Fibroblast of lung (primary cell): ENCODE measurements around the gene PTPRU. TPM values are rescaled to one million over a fixed set of nuclear protein-coding genes. Genes with fewer than 3 reads are reported as not detected.

Source experiments
- DNase-seq, 2 donors: peaks; one replicate each; pipeline versions ENCODE4 v3.0.0 to v3.0.0-alpha.2; 2010; ENCODE audit warnings: low read depth in 2 of 2
- H2AFZ ChIP-seq: 2 replicates; pipeline ENCODE4 v1.5.1; 2012; ENCODE audit warnings: low read length, control low read depth, inconsistent platforms
- H3K27ac ChIP-seq: 2 replicates; pipeline ENCODE4 v1.5.1; 2011; ENCODE audit warnings: low read length, control low read depth; ENCODE audit not compliant: insufficient read depth
- H3K27me3 ChIP-seq: 2 replicates; pipeline ENCODE4 v1.5.1; 2011; ENCODE audit warnings: mild to moderate bottlenecking, low read length; ENCODE audit not compliant: control insufficient read depth, insufficient read depth
- H3K36me3 ChIP-seq: 2 replicates; pipeline ENCODE4 v1.5.1; 2011; ENCODE audit warnings: low read length; ENCODE audit not compliant: control insufficient read depth, insufficient read depth
- H3K4me1 ChIP-seq: 2 replicates; pipeline ENCODE4 v1.5.1; 2011; ENCODE audit warnings: low read length; ENCODE audit not compliant: control insufficient read depth, insufficient read depth; ENCODE audit errors: extremely low read depth
- H3K4me2 ChIP-seq: 2 replicates; pipeline ENCODE4 v1.5.1; 2011; ENCODE audit warnings: low read length, control low read depth; ENCODE audit not compliant: insufficient read depth; ENCODE audit errors: extremely low read depth
- H3K4me3 ChIP-seq, 4 experiments: fragments of 200-600 bp in 1 of 4; sonication (generic) in 1 of 4; replicated peaks in 1 of 4; 2 replicates each; pipeline ENCODE4 v1.5.1; 2011 to 2016; ENCODE audit warnings: low read length in 4 of 4, low read depth in 3 of 4, mild to moderate bottlenecking in 3 of 4, control low read depth in 2 of 4, inconsistent platforms in 1 of 4, mixed read lengths in 1 of 4; ENCODE audit not compliant: insufficient read depth in 1 of 4; ENCODE audit errors: control extremely low read depth in 1 of 4
- H3K79me2 ChIP-seq: 2 replicates; pipeline ENCODE4 v1.5.1; 2012; ENCODE audit warnings: mild to moderate bottlenecking, low read length, inconsistent platforms; ENCODE audit not compliant: control insufficient read depth, insufficient read depth
- H3K9ac ChIP-seq: 2 replicates; pipeline ENCODE4 v1.5.1; 2011; ENCODE audit warnings: mild to moderate bottlenecking, low read length, control low read depth; ENCODE audit not compliant: insufficient read depth
- H3K9me3 ChIP-seq: 2 replicates; pipeline ENCODE4 v1.5.1; 2012; ENCODE audit warnings: low read depth, low read length; ENCODE audit not compliant: control insufficient read depth, insufficient read depth
- H4K20me1 ChIP-seq: 2 replicates; pipeline ENCODE4 v1.5.1; 2011; ENCODE audit warnings: low read length; ENCODE audit not compliant: control insufficient read depth, insufficient read depth; ENCODE audit errors: extremely low read depth
- EZH2 ChIP-seq: IDR thresholded peaks from 2 replicates; pipeline ENCODE4 v1.5.1; 2012; ENCODE audit warnings: low read length, control low read depth, mild to moderate bottlenecking; ENCODE audit errors: missing control alignments
- polyA plus RNA-seq, 2 donors: library from polyadenylated mRNA; depleted of rRNA in 1 of 2; stranded (reverse) in 1 of 2; unstranded in 1 of 2; fragments of >200 nt; gene quantifications; 2 replicates each; pipeline ENCODE4 v1.2.1, GENCODE V29; 2011 to 2012; ENCODE audit warnings: missing spikeins in 1 of 2
- total RNA-seq: library from RNA; depleted of rRNA; stranded (reverse); fragments of >200 nt; gene quantifications from 2 replicates; pipeline ENCODE4 v1.2.1, GENCODE V29; 2014
- TF ChIP-seq, protein P1 (sequence below), 2 donors: IDR thresholded peaks in 1 of 2; conservative IDR thresholded peaks in 1 of 2; 1 replicate in 1 of 2; 2 replicates in 1 of 2; pipeline ENCODE4 v1.5.1; 2011 to 2012; ENCODE audit warnings: low read length in 2 of 2, control low read depth in 1 of 2, inconsistent platforms in 1 of 2, low read depth in 1 of 2, mild to moderate bottlenecking in 1 of 2

The PTPRU gene
- total and polyA plus RNA-seq, 2 donors (not counting 1 experiment from before 2014, with no cell fraction given), result 1.4 to 25.8 TPM

DNA sequence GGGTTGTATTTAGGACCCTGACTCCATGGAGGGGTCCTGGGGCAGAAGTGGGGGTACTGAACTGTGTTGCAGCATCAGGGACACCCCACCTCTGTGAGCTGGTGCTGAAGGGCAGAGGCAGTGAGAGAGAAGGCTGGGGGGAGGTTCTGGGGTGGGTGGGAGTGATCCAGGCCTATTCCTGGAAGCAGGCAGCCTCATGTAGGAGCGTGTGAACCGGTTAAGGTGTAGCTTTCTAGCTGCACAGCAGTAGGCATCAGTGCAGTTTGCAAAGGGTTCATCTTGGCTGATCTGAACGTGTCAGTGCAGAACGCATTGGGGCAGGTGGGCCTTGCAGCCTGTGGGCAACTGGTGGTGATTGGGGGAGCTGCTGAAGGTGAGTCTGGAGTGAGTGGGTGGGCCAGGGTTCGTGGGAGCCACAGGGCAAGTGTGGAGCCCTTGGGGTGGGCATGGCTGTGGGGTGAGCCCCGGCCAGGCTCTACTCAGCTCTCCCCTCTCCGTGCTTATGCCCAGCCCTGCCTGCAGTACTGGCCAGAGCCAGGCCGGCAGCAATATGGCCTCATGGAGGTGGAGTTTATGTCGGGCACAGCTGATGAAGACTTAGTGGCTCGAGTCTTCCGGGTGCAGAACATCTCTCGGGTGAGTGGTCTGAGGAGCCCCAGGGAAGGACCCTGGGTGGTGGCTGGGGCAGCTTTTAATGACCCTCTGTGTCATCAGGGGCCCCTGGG lies 86.7 kb downstream of the PTPRU start:
- Histone ChIP-seq H2AFZ (no peak overlapping the region), H3K9me3 (no peaks in the 10 kb centered on the region), H3K9ac (no peak overlapping the region), H4K20me1 (no peaks in the 10 kb centered on the region), H3K36me3 (no peaks in the 10 kb centered on the region), H3K4me1 (no peaks in the 10 kb centered on the region), H3K27ac (no peak overlapping the region), H3K4me2 (no peak overlapping the region), H3K27me3 (no peaks in the 10 kb centered on the region), H3K79me2 (no peaks in the 10 kb centered on the region), H3K4me3 (no peak overlapping the region)
- TF ChIP-seq EZH2, result no peak
- TF ChIP-seq, protein P1, sequence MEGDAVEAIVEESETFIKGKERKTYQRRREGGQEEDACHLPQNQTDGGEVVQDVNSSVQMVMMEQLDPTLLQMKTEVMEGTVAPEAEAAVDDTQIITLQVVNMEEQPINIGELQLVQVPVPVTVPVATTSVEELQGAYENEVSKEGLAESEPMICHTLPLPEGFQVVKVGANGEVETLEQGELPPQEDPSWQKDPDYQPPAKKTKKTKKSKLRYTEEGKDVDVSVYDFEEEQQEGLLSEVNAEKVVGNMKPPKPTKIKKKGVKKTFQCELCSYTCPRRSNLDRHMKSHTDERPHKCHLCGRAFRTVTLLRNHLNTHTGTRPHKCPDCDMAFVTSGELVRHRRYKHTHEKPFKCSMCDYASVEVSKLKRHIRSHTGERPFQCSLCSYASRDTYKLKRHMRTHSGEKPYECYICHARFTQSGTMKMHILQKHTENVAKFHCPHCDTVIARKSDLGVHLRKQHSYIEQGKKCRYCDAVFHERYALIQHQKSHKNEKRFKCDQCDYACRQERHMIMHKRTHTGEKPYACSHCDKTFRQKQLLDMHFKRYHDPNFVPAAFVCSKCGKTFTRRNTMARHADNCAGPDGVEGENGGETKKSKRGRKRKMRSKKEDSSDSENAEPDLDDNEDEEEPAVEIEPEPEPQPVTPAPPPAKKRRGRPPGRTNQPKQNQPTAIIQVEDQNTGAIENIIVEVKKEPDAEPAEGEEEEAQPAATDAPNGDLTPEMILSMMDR (conservative IDR thresholded peaks at IDR 0.05 in 1 of 2, IDR thresholded peaks at IDR 0.05 in 1 of 2; ENCODE audit: low read depth in 1 of 2, low read length in 2 of 2), result no peak
- no peak for DNase-seq

DNA sequence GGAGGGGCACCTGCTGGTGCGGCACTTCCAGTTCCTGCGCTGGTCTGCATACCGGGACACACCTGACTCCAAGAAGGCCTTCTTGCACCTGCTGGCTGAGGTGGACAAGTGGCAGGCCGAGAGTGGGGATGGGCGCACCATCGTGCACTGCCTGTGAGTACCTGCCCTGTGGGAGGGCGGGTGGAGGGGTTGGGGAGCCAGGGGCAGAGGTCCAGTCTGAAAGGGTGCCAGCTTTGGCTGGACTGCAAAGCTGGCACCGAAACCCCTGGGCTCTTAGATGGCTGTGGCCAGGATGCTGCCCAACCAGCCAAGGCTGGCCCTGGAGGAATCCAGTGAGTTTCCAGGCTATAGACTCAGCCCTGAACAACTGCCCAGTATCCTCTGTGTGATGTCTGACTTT lies 87.3 kb downstream of the PTPRU start:
- no peaks in the 10 kb centered on the region for H3K36me3 ChIP-seq
- no peak overlapping the region for H3K4me2 ChIP-seq
- H3K9ac ChIP-seq, result no peak overlapping the region
- no peak overlapping the region for H3K4me3 ChIP-seq
- H4K20me1 ChIP-seq, result no peaks in the 10 kb centered on the region
- no peak overlapping the region for H2AFZ ChIP-seq
- H3K9me3 ChIP-seq, result no peaks in the 10 kb centered on the region
- DNase-seq, result no peak
- no peak overlapping the region for H3K27ac ChIP-seq
- no peak for TF ChIP-seq EZH2
- TF ChIP-seq, protein P1 (conservative IDR thresholded peaks at IDR 0.05 in 1 of 2, IDR thresholded peaks at IDR 0.05 in 1 of 2; ENCODE audit: low read depth in 1 of 2, low read length in 2 of 2), result no peak
- no peaks in the 10 kb centered on the region for H3K4me1 ChIP-seq
- no peaks in the 10 kb centered on the region for H3K27me3 ChIP-seq
- no peaks in the 10 kb centered on the region for H3K79me2 ChIP-seq

DNA sequence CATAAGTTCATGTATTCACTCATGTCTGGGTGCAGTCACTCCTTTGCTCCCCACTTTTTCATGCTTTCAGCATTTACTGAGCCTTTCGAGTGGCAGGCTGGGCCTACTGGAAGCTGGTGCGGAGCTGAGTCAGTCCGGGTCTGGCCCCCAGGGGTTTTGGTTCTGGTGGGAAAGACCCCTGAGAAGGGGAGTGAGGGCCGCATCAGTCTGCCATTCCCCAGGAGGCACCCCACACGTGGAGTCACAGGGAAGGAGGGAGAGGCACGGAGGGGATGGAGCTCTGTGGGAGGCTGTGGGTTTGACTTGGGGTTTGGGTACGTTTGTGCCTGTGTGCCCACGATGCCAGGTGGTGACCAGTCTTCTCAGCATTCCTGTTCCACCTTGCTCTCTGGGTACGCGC lies 87.9 kb downstream of the PTPRU start:
- no peak overlapping the region for H3K27ac ChIP-seq
- no peaks in the 10 kb centered on the region for H3K4me1 ChIP-seq
- TF ChIP-seq, protein P1 (conservative IDR thresholded peaks at IDR 0.05 in 1 of 2, IDR thresholded peaks at IDR 0.05 in 1 of 2; ENCODE audit: low read depth in 1 of 2, low read length in 2 of 2), result no peak
- H3K4me3 ChIP-seq, result no peak overlapping the region
- no peaks in the 10 kb centered on the region for H3K79me2 ChIP-seq
- H2AFZ ChIP-seq, result no peak overlapping the region
- no peak overlapping the region for H3K4me2 ChIP-seq
- H4K20me1 ChIP-seq, result no peaks in the 10 kb centered on the region
- H3K36me3 ChIP-seq, result no peaks in the 10 kb centered on the region
- no peaks in the 10 kb centered on the region for H3K27me3 ChIP-seq
- no peak overlapping the region for H3K9ac ChIP-seq
- H3K9me3 ChIP-seq, result no peaks in the 10 kb centered on the region
- DNase-seq, result no peak
